B cell (primary cell): Measurements from ENCODE around the gene RAB3IL1. TPM values are rescaled to one million over a fixed set of nuclear protein-coding genes. Genes with fewer than 3 reads are reported as not detected.

Source experiments
- ATAC-seq: fragments of 200-7000 bp; cut with Tn5 transposase; one replicate; pipeline ENCODE4 v1.10.0; 2021; ENCODE audit warnings: low read depth, mild to moderate bottlenecking, moderate number of reproducible peaks, moderate library complexity
- CTCF ChIA-PET: fragments of 350-600 bp; sonication (Branson Sonifier 250); formaldehyde crosslinking; loops from one replicate; lab custom pipeline; 2021; ENCODE audit warnings: antibody characterized with exemption, inconsistent platforms; lab: Charles Lee
- POLR2A ChIA-PET: fragments of 350-600 bp; sonication (Branson Sonifier 250); formaldehyde crosslinking; loops from one replicate; lab custom pipeline; 2021; ENCODE audit warnings: antibody characterized with exemption; lab: Charles Lee
- DNase-seq: peaks from one replicate; pipeline ENCODE4 v3.0.0; 2013
- H2AFZ ChIP-seq: 2 replicates; pipeline ENCODE4 v1.6.1; 2012; ENCODE audit warnings: mild to moderate bottlenecking, low read depth, low read length; ENCODE audit not compliant: insufficient read depth, poor library complexity, severe bottlenecking
- H3K27ac ChIP-seq, 2 donors: 1 replicate in 1 of 2; 2 replicates in 1 of 2; pipeline ENCODE4 v1.5.1; 2012 to 2013; ENCODE audit warnings: low read length in 2 of 2, mild to moderate bottlenecking in 2 of 2, moderate library complexity in 1 of 2
- H3K27me3 ChIP-seq, 4 experiments: fragments of 200-600 bp in 1 of 4; sonication (generic) in 1 of 4; replicated peaks in 1 of 4; 1 replicate in 2 of 4; 2 replicates in 2 of 4; pipeline versions ENCODE4 v1.6.1 to v1.7.0; 2013 to 2016; ENCODE audit warnings: low read length in 3 of 4, mild to moderate bottlenecking in 2 of 4, mixed read lengths in 1 of 4, moderate library complexity in 1 of 4; ENCODE audit not compliant: insufficient read depth in 4 of 4, control insufficient read depth in 3 of 4; ENCODE audit errors: control extremely low read depth in 1 of 4
- H3K36me3 ChIP-seq, 2 experiments: replicated peaks in 1 of 2; 1 replicate in 1 of 2; 2 replicates in 1 of 2; pipeline versions ENCODE4 v1.6.1 to v1.7.1; 2013; ENCODE audit warnings: low read length in 1 of 2; ENCODE audit not compliant: insufficient read depth in 2 of 2, control insufficient read depth in 1 of 2; ENCODE audit errors: control extremely low read depth in 1 of 2, extremely low read depth in 1 of 2
- H3K4me1 ChIP-seq, 2 donors: fragments of 200-600 bp in 1 of 2; sonication (generic) in 1 of 2; 1 replicate in 1 of 2; 2 replicates in 1 of 2; pipeline versions ENCODE4 v1.5.1 to v1.6.1; 2013 to 2017; ENCODE audit warnings: low read length in 2 of 2; ENCODE audit not compliant: control insufficient read depth in 2 of 2, insufficient read depth in 2 of 2
- H3K4me2 ChIP-seq: replicated peaks from 2 replicates; pipeline ENCODE3; 2012; ENCODE audit warnings: mild to moderate bottlenecking, low read depth, low read length; ENCODE audit not compliant: poor library complexity, severe bottlenecking
- H3K4me3 ChIP-seq, 5 experiments: fragments of 200-600 bp in 1 of 5; sonication (generic) in 1 of 5; 1 replicate in 3 of 5; 2 replicates in 2 of 5; pipeline versions ENCODE4 v1.5.1 to v1.7.0; 2011 to 2016; ENCODE audit warnings: low read length in 4 of 5, mild to moderate bottlenecking in 4 of 5, low read depth in 2 of 5, control low read depth in 1 of 5, moderate library complexity in 1 of 5; ENCODE audit not compliant: insufficient read depth in 1 of 5; ENCODE audit errors: control extremely low read depth in 1 of 5, extremely low read depth in 1 of 5
- H3K79me2 ChIP-seq: fragments of 200-600 bp; sonication (generic); one replicate; pipeline ENCODE4 v1.6.0; 2016; ENCODE audit warnings: low read length; ENCODE audit not compliant: control insufficient read depth, insufficient read depth
- H3K9ac ChIP-seq: fragments of 200-600 bp; sonication (generic); 2 replicates; pipeline ENCODE4 v1.6.1; 2017; ENCODE audit warnings: mild to moderate bottlenecking, low read length, moderate library complexity
- H3K9me3 ChIP-seq, 3 donors: one replicate each; pipeline versions ENCODE4 v1.6.1 to v1.7.1; 2013; ENCODE audit warnings: low read length in 2 of 3; ENCODE audit not compliant: control insufficient read depth in 2 of 3, insufficient read depth in 1 of 3; ENCODE audit errors: control extremely low read depth in 1 of 3
- H4K20me1 ChIP-seq: 2 replicates; pipeline ENCODE4 v1.6.0; 2012; ENCODE audit warnings: mild to moderate bottlenecking, low read length; ENCODE audit not compliant: insufficient read depth, control insufficient read depth, poor library complexity, severe bottlenecking
- H3K27ac Mint-ChIP-seq: one replicate; pipeline ENCODE4 v1.8.0; 2021; ENCODE audit warnings: mixed read lengths
- H3K27me3 Mint-ChIP-seq: one replicate; pipeline ENCODE4 v1.8.0; 2021; ENCODE audit warnings: mixed read lengths
- H3K4me1 Mint-ChIP-seq: one replicate; pipeline ENCODE4 v1.8.0; 2021; ENCODE audit warnings: mixed read lengths
- H3K4me3 Mint-ChIP-seq: one replicate; pipeline ENCODE4 v1.8.0; 2021; ENCODE audit warnings: mixed read lengths
- H3K9me3 Mint-ChIP-seq: one replicate; pipeline ENCODE4 v1.8.0; 2022; ENCODE audit warnings: mixed read lengths; ENCODE audit not compliant: insufficient read depth
- EZH2 ChIP-seq: IDR thresholded peaks from 2 replicates; pipeline ENCODE4 v1.6.1; 2012; ENCODE audit warnings: borderline replicate concordance, low read depth, mild to moderate bottlenecking, moderate library complexity, low read length; ENCODE audit not compliant: insufficient read depth, poor library complexity, severe bottlenecking
- WGBS: methylation state at CpG from one replicate; pipeline ENCODE4 v1.1.5; 2013; ENCODE audit warnings: missing lambda C conversion rate; ENCODE audit not compliant: insufficient coverage; 5-methylcytosine and 5-hydroxymethylcytosine counted together
- intact Hi-C: fragments of 100-400 bp; cut with micrococcal nuclease; formaldehyde crosslinking; loops from one replicate; pipeline ENCODE4 v1.10.0; 2022
- polyA plus RNA-seq: library from polyadenylated mRNA; depleted of rRNA; stranded (reverse); fragments of >200 nt; gene quantifications from 2 replicates; pipeline ENCODE4 v1.2.3, GENCODE V29; 2012
- total RNA-seq, 2 donors: library from RNA; stranded (reverse); fragments of 120-200 nt in 1 of 2; gene quantifications; 1 replicate in 1 of 2; 2 replicates in 1 of 2; pipeline versions ENCODE4 v1.2.3 to v1.2.4, GENCODE V29; 2013 to 2022
- TF ChIP-seq, protein P1 (sequence below): fragments of 200-600 bp; IDR thresholded peaks from one replicate; pipeline ENCODE4 v1.8.0; 2022; ENCODE audit warnings: antibody characterized with exemption, mild to moderate bottlenecking

Gene RAB3IL1
- total and polyA plus RNA-seq, 2 donors (not counting 1 experiment from before 2014, with no cell fraction given), result 0.27 TPM; not detected in 1

DNA sequence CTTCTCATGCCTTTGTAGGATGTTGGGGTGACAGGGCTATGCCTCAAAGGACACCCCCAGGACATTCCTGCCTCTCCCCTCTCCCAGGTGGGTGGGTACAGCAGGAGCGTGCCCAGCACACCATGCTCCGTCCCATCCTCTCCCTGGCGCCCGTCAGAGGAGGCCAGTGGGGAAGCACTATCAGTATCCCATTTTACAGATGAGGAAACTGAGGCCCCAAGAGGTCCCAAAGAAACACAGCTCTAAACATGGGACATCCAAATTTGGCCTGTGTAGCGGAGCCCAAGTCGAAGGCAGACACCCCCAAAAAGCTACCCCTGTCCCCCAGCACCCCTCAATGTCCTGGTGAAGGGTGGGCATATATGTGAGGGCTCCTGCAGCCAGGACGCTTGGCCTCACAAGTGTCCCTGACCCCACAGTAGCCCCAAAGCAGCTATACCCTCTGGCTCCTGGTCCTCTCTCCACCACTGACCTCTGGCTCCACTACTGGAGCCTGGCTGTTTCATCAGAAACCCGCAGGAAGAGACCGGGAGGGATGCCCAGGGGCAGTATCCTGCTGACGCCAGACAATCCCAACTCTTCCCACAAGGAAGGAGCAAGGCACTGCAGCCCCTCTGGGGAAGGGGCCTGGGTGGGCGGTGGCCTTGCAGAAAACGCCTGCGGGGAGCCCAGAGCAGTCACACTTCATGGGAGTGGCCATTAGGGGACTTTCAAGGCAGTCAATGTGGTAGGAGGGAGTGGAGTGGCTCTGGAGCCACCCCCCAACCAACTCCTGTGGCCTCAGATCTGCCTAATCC, 31.4 kb downstream of the RAB3IL1 start:
- Histone ChIP-seq H3K4me2 (no peak overlapping the region), H2AFZ (no peak overlapping the region), H3K36me3 (no peaks in the 10 kb centered on the region), H3K27ac (no peak overlapping the region), H3K9me3 (peaks cover 0 to 11% (median 0%) of the 10 kb centered on the region in 3 donors), H3K27me3 (no peaks in the 10 kb centered on the region), H4K20me1 (peaks cover 40% of the 10 kb centered on the region), H3K79me2 (peaks cover 60% of the 10 kb centered on the region), H3K4me3 (no peak overlapping the region), H3K9ac (no peak overlapping the region), H3K4me1 (peaks cover 19 to 48% of the 10 kb centered on the region in 2 donors)
- intact Hi-C loops, result no loop called here
- H3K4me3 Mint-ChIP-seq, result no peak overlapping the region
- no peaks in the 10 kb centered on the region for H3K9me3 Mint-ChIP-seq
- 95% methylated on average over 8 of the region's 13 CpGs for WGBS
- no peak overlapping the region for H3K27ac Mint-ChIP-seq
- ChIA-PET POLR2A (no interaction called here), CTCF (interaction anchor here (1.3 to 9.2 kb wide), 4 partner anchors 11 to 196 kb away, joined by 4 to 144 read pairs (median 10); no protein-coding TSS in a partner anchor)
- H3K27me3 Mint-ChIP-seq, result no peaks in the 10 kb centered on the region
- ATAC-seq (no peak), DNase-seq (no peak)
- peaks cover 45% of the 10 kb centered on the region for H3K4me1 Mint-ChIP-seq
- TF ChIP-seq, protein P1, sequence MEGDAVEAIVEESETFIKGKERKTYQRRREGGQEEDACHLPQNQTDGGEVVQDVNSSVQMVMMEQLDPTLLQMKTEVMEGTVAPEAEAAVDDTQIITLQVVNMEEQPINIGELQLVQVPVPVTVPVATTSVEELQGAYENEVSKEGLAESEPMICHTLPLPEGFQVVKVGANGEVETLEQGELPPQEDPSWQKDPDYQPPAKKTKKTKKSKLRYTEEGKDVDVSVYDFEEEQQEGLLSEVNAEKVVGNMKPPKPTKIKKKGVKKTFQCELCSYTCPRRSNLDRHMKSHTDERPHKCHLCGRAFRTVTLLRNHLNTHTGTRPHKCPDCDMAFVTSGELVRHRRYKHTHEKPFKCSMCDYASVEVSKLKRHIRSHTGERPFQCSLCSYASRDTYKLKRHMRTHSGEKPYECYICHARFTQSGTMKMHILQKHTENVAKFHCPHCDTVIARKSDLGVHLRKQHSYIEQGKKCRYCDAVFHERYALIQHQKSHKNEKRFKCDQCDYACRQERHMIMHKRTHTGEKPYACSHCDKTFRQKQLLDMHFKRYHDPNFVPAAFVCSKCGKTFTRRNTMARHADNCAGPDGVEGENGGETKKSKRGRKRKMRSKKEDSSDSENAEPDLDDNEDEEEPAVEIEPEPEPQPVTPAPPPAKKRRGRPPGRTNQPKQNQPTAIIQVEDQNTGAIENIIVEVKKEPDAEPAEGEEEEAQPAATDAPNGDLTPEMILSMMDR, result no peak
- no peak for TF ChIP-seq EZH2

DNA sequence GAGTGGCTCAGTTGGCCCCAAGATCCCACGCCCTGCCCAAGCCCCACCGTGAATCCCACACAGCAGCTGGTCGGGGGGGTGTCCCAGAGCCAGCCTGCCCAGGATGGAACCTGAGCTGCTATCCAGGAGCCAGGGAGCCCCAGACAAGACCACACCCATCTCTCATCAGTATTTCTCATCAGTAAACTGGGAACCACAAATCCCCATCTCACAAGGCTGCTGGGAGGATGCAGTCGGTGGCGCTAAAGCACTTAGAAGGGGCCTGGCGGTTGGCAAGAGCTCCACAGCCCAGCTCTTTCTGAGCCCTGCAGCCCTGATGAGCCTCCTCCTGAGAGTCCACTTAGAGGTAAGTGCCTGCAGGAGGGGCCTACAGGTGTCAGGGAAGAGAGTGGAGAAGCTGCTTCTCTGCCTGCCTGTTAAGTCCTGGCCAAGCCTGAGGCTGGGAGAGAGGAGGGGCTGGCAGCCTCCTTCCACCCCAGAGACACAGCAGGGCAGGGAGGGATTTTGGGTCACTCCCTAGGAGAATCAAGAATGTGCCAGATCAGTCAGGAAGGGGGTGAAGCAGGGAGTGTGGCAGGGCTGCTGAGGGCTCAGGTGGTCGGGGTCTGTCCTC, 32.1 kb downstream of the RAB3IL1 start:
- no peaks in the 10 kb centered on the region for H3K36me3 ChIP-seq
- H3K27ac ChIP-seq, result no peak overlapping the region
- peaks cover 0 to 11% (median 0%) of the 10 kb centered on the region in 3 donors for H3K9me3 ChIP-seq
- H3K27ac Mint-ChIP-seq, result no peak overlapping the region
- no peak for DNase-seq
- peaks cover 49% of the 10 kb centered on the region for H3K4me1 Mint-ChIP-seq
- H3K4me3 Mint-ChIP-seq, result no peak overlapping the region
- H2AFZ ChIP-seq, result no peak overlapping the region
- peaks cover 54% of the 10 kb centered on the region for H3K79me2 ChIP-seq
- no peak overlapping the region for H3K4me2 ChIP-seq
- H3K27me3 ChIP-seq, result no peaks in the 10 kb centered on the region
- peaks cover 35% of the 10 kb centered on the region for H4K20me1 ChIP-seq
- no peak overlapping the region for H3K9ac ChIP-seq
- H3K27me3 Mint-ChIP-seq, result no peaks in the 10 kb centered on the region
- no peaks in the 10 kb centered on the region for H3K9me3 Mint-ChIP-seq
- TF ChIP-seq, protein P1, result no peak
- TF ChIP-seq EZH2, result no peak
- H3K4me3 ChIP-seq, result no peak overlapping the region
- ChIA-PET CTCF (interaction anchor here (1.3 to 9.2 kb wide), 4 partner anchors 12 to 196 kb away, joined by 4 to 144 read pairs (median 10); no protein-coding TSS in a partner anchor), POLR2A (no interaction called here)
- WGBS, result 100% methylated on average over 6 of the region's 7 CpGs
- ATAC-seq, result no peak
- intact Hi-C loops, result no loop called here
- H3K4me1 ChIP-seq, result peaks cover 21 to 48% of the 10 kb centered on the region in 2 donors
